Astrocyte (in vitro differentiated cells and primary cell): ENCODE data around the gene PLEKHG4B. TPM values are rescaled to one million over a fixed set of nuclear protein-coding genes. Genes with fewer than 3 reads are reported as not detected.

Source experiments
- DNase-seq: peaks from one replicate; pipeline ENCODE4 v3.0.0-alpha.2; 2010; ENCODE audit warnings: low read depth
- FAIRE-seq: peaks from 2 replicates; lab custom pipeline; 2011; peaks lifted over from hg19 to GRCh38; lab: Jason Lieb, UNC
- H2AFZ ChIP-seq: 2 replicates; pipeline ENCODE4 v1.6.0; 2012; ENCODE audit warnings: low read depth, low read length, inconsistent platforms
- H3K27ac ChIP-seq: 2 replicates; pipeline ENCODE4 v1.5.1; 2011; ENCODE audit warnings: low read depth, low read length, inconsistent platforms
- H3K27me3 ChIP-seq: 2 replicates; pipeline ENCODE4 v1.6.0; 2011; ENCODE audit warnings: low read length, inconsistent platforms; ENCODE audit not compliant: insufficient read depth
- H3K36me3 ChIP-seq: 2 replicates; pipeline ENCODE4 v1.5.1; 2011; ENCODE audit warnings: low read length, inconsistent platforms; ENCODE audit not compliant: insufficient read depth
- H3K4me1 ChIP-seq: 2 replicates; pipeline ENCODE4 v1.5.1; 2011; ENCODE audit warnings: low read length, inconsistent platforms; ENCODE audit not compliant: insufficient read depth
- H3K4me2 ChIP-seq: 2 replicates; pipeline ENCODE4 v1.6.0; 2012; ENCODE audit warnings: low read length, inconsistent platforms
- H3K4me3 ChIP-seq: 2 replicates; pipeline ENCODE4 v1.5.1; 2011; ENCODE audit warnings: low read depth, mild to moderate bottlenecking, low read length, inconsistent platforms; ENCODE audit not compliant: insufficient read depth
- H3K79me2 ChIP-seq: 2 replicates; pipeline ENCODE4 v1.6.0; 2012; ENCODE audit warnings: mild to moderate bottlenecking, low read length, inconsistent platforms; ENCODE audit not compliant: insufficient read depth
- H3K9ac ChIP-seq: 2 replicates; pipeline ENCODE4 v1.6.0; 2012; ENCODE audit warnings: mild to moderate bottlenecking, low read length, inconsistent platforms
- H3K9me3 ChIP-seq: 2 replicates; pipeline ENCODE4 v1.5.1; 2012; ENCODE audit warnings: low read depth, mild to moderate bottlenecking, low read length, inconsistent platforms; ENCODE audit not compliant: insufficient read depth
- H4K20me1 ChIP-seq: 2 replicates; pipeline ENCODE4 v1.6.0; 2012; ENCODE audit warnings: low read length, inconsistent platforms; ENCODE audit not compliant: insufficient read depth
- H3K27ac Mint-ChIP-seq: one replicate; pipeline ENCODE4 v1.8.0; 2021; ENCODE audit warnings: mild to moderate bottlenecking, mixed read lengths; ENCODE audit not compliant: unreplicated experiment
- H3K27me3 Mint-ChIP-seq: one replicate; pipeline ENCODE4 v1.8.0; 2021; ENCODE audit warnings: low read depth, mixed read lengths; ENCODE audit not compliant: unreplicated experiment
- H3K36me3 Mint-ChIP-seq: one replicate; pipeline ENCODE4 v1.8.0; 2021; ENCODE audit warnings: low read depth, mixed read lengths; ENCODE audit not compliant: unreplicated experiment
- H3K4me1 Mint-ChIP-seq: one replicate; pipeline ENCODE4 v1.8.0; 2021; ENCODE audit warnings: low read depth, mixed read lengths; ENCODE audit not compliant: unreplicated experiment
- H3K4me3 Mint-ChIP-seq: one replicate; pipeline ENCODE4 v1.8.0; 2021; ENCODE audit warnings: mild to moderate bottlenecking, moderate library complexity, mixed read lengths; ENCODE audit not compliant: unreplicated experiment
- H3K9me3 Mint-ChIP-seq: one replicate; pipeline ENCODE4 v1.8.0; 2021; ENCODE audit warnings: mild to moderate bottlenecking, mixed read lengths; ENCODE audit not compliant: unreplicated experiment
- CTCF ChIP-seq: IDR thresholded peaks from 2 replicates; pipeline ENCODE4 v1.5.1; 2011; ENCODE audit warnings: low read depth, mild to moderate bottlenecking, inconsistent platforms, low read length, moderate library complexity; ENCODE audit not compliant: insufficient read depth
- EZH2 ChIP-seq: IDR thresholded peaks from 2 replicates; pipeline ENCODE4 v1.6.1; 2012; ENCODE audit warnings: mild to moderate bottlenecking, low read length, inconsistent platforms; ENCODE audit not compliant: insufficient read depth
- total RNA-seq: library from RNA; stranded (reverse); gene quantifications from 2 replicates; pipeline ENCODE4 v1.2.1, GENCODE V29; 2021

The PLEKHG4B gene
- total RNA-seq, 1 donor from 2014 or later = 8.1 TPM

GRCh38 chr5:194603-195209, 102.7 kb downstream of the PLEKHG4B start:
- Mint-ChIP-seq H3K4me3 (no peak overlapping the region), H3K27me3 (peaks cover 9% of the 10 kb centered on the region), H3K9me3 (peaks cover 2% of the 10 kb centered on the region), H3K27ac (no peak overlapping the region), H3K36me3 (peaks cover 7% of the 10 kb centered on the region), H3K4me1 (peaks cover 7% of the 10 kb centered on the region)
- TF ChIP-seq EZH2 (no peak), CTCF (no peak)
- Histone ChIP-seq H3K4me3 (no peak overlapping the region), H3K4me2 (no peak overlapping the region), H3K79me2 (peaks cover 2% of the 10 kb centered on the region), H4K20me1 (peaks cover 9% of the 10 kb centered on the region), H2AFZ (no peak overlapping the region), H3K36me3 (no peaks in the 10 kb centered on the region), H3K9ac (no peak overlapping the region), H3K27me3 (peaks cover 9% of the 10 kb centered on the region), H3K9me3 (no peaks in the 10 kb centered on the region), H3K27ac (no peak overlapping the region), H3K4me1 (peaks cover 4% of the 10 kb centered on the region)
- DNase-seq (no peak), FAIRE-seq (no peak)

- Histone ChIP-seq H3K79me2 (peaks cover 3% of the 10 kb centered on the region), H3K36me3 (no peaks in the 10 kb centered on the region), H3K9me3 (no peaks in the 10 kb centered on the region), H3K27ac (no peak overlapping the region), H2AFZ (no peak overlapping the region), H3K27me3 (peaks cover 9% of the 10 kb centered on the region), H3K4me3 (no peak overlapping the region), H3K9ac (no peak overlapping the region), H3K4me1 (peaks cover 4% of the 10 kb centered on the region), H3K4me2 (no peak overlapping the region), H4K20me1 (peaks cover 13% of the 10 kb centered on the region)
- FAIRE-seq (no peak), DNase-seq (no peak)
- peaks cover 7% of the 10 kb centered on the region for H3K36me3 Mint-ChIP-seq
- H3K27me3 Mint-ChIP-seq = peaks cover 1% of the 10 kb centered on the region
- no peak overlapping the region for H3K4me3 Mint-ChIP-seq
- no peak for TF ChIP-seq EZH2
- no peak for TF ChIP-seq CTCF
- no peak overlapping the region for H3K27ac Mint-ChIP-seq
- peaks cover 2% of the 10 kb centered on the region for H3K9me3 Mint-ChIP-seq
- H3K4me1 Mint-ChIP-seq = peaks cover 7% of the 10 kb centered on the region
Observed at GRCh38 chr5:195401-196160, 103.6 kb downstream of the PLEKHG4B start.

GRCh38 chr5:196350-196749, 104.4 kb downstream of the PLEKHG4B start:
- H3K36me3 Mint-ChIP-seq = peaks cover 7% of the 10 kb centered on the region
- no peak overlapping the region for H2AFZ ChIP-seq
- H3K27ac Mint-ChIP-seq = peak overlapping the region; percentile 2
- peaks cover 1% of the 10 kb centered on the region for H3K27me3 Mint-ChIP-seq
- H3K4me1 ChIP-seq = peaks cover 3% of the 10 kb centered on the region
- H3K36me3 ChIP-seq = no peaks in the 10 kb centered on the region
- H3K9me3 ChIP-seq = no peaks in the 10 kb centered on the region
- FAIRE-seq (no peak), DNase-seq (no peak)
- H3K4me3 Mint-ChIP-seq = no peak overlapping the region
- H3K4me2 ChIP-seq = no peak overlapping the region
- peaks cover 19% of the 10 kb centered on the region for H4K20me1 ChIP-seq
- H3K4me1 Mint-ChIP-seq = peaks cover 7% of the 10 kb centered on the region
- peaks cover 3% of the 10 kb centered on the region for H3K79me2 ChIP-seq
- TF ChIP-seq EZH2 = no peak
- no peak overlapping the region for H3K9ac ChIP-seq
- peaks cover 7% of the 10 kb centered on the region for H3K27me3 ChIP-seq
- peaks cover 2% of the 10 kb centered on the region for H3K9me3 Mint-ChIP-seq
- H3K27ac ChIP-seq = no peak overlapping the region
- no peak overlapping the region for H3K4me3 ChIP-seq
